Endodermal cell (in vitro differentiated cells): ENCODE results near the gene C2orf81. TPM values are rescaled to one million over a fixed set of nuclear protein-coding genes. Genes with fewer than 3 reads are reported as not detected.

Source experiments
- DNase-seq: peaks from one replicate; pipeline ENCODE4 v3.0.0-alpha.2; 2017
- H3K27ac ChIP-seq: 2 replicates; pipeline ENCODE4 v1.5.1; 2013; ENCODE audit warnings: mild to moderate bottlenecking, low read depth, low read length, moderate library complexity
- H3K27me3 ChIP-seq: 2 replicates; pipeline ENCODE4 v1.6.1; 2013; ENCODE audit warnings: mild to moderate bottlenecking, low read length, moderate library complexity; ENCODE audit not compliant: insufficient read depth, control insufficient read depth, poor library complexity, severe bottlenecking
- H3K36me3 ChIP-seq: 2 replicates; pipeline ENCODE4 v1.7.0; 2013; ENCODE audit warnings: mild to moderate bottlenecking, low read length, moderate library complexity; ENCODE audit not compliant: control insufficient read depth, insufficient read depth
- H3K4me1 ChIP-seq: one replicate; pipeline ENCODE4 v1.7.0; 2013; ENCODE audit warnings: low read length; ENCODE audit not compliant: control insufficient read depth, insufficient read depth
- H3K4me3 ChIP-seq: 2 replicates; pipeline ENCODE4 v1.5.1; 2013; ENCODE audit warnings: mild to moderate bottlenecking, low read length, moderate library complexity
- H3K9ac ChIP-seq: 2 replicates; pipeline ENCODE4 v1.6.1; 2013; ENCODE audit warnings: mild to moderate bottlenecking, low read length, moderate library complexity; ENCODE audit not compliant: poor library complexity, severe bottlenecking; ENCODE audit errors: extremely low read depth
- H3K9me3 ChIP-seq: 2 replicates; pipeline ENCODE4 v1.6.1; 2013; ENCODE audit warnings: mild to moderate bottlenecking, low read length, moderate library complexity; ENCODE audit not compliant: control insufficient read depth
- H3K27ac Mint-ChIP-seq: 2 replicates; pipeline ENCODE4 v1.8.0; 2020; ENCODE audit warnings: mixed read lengths
- H3K27me3 Mint-ChIP-seq: 2 replicates; pipeline ENCODE4 v1.8.0; 2021; ENCODE audit warnings: mild to moderate bottlenecking, mixed read lengths; ENCODE audit not compliant: insufficient read depth
- H3K36me3 Mint-ChIP-seq: 2 replicates; pipeline ENCODE4 v1.8.0; 2020; ENCODE audit warnings: low read depth, mixed read lengths
- H3K4me1 Mint-ChIP-seq: 2 replicates; pipeline ENCODE4 v1.8.0; 2020; ENCODE audit warnings: mixed read lengths
- H3K4me3 Mint-ChIP-seq: 2 replicates; pipeline ENCODE4 v1.8.0; 2020; ENCODE audit warnings: mild to moderate bottlenecking, moderate library complexity, mixed read lengths
- H3K9me3 Mint-ChIP-seq: 2 replicates; pipeline ENCODE4 v1.8.0; 2020; ENCODE audit warnings: mild to moderate bottlenecking, mixed read lengths
- WGBS, 2 experiments: methylation state at CpG; one replicate each; pipeline versions ENCODE4 v1.1.5 to v1.1.7; 2013; ENCODE audit warnings: missing lambda C conversion rate in 2 of 2, mixed read lengths in 1 of 2; ENCODE audit not compliant: insufficient coverage in 1 of 2, insufficient read length in 1 of 2; 5-methylcytosine and 5-hydroxymethylcytosine counted together
- total RNA-seq, 2 donors: library from RNA; stranded (reverse); fragmentation: NEBNext Ultra II Directional in 1 of 2; extraction: Animal tissue kit (Norgen Biotek cat#: 25700) in 1 of 2; gene quantifications; 2 replicates in 1 of 2; 3 replicates in 1 of 2; pipeline ENCODE4 v1.2.1, GENCODE V29; 2021
- TF ChIP-seq, protein P1 (sequence below): fragments of 200-600 bp; sonication (generic); conservative IDR thresholded peaks from 2 replicates; pipeline ENCODE4 v1.5.0; 2021; ENCODE audit warnings: antibody characterized with exemption, mild to moderate bottlenecking

Gene C2orf81
- total RNA-seq, 2 donors from 2014 or later, result 3.8 to 4.8 TPM

DNA sequence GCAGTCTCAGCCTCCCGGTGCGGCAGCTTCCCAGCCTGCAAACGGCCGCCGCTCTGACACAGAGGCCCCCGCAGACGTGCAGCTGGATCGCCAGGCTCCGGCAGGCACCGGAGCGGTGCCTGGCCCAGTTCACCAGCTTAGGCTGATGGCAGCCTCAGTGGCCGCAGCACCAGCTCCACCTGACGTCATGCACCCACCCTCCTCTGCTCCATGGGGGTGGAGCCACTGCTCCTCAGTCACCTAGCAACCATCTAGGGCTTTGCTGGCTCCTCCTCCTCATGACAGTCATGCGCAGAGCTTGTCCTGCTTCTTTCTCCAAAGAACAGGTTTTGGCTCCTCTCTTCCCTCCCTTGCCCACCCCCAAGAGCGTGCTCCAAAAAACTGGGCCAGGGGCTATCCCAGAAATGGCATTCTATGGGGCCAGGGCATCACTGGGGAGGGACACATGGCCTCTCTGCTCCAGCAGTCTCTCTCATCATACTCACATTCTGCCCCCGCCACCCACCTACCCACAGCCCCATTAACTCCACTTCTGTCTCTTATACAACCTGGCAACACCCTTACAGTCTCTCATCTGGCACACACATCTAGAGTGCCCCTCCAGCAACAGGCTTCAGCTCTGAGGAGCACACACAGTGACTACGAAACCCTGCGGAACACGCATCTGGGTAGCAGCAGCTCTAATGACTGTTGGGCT, 46.8 kb downstream of the C2orf81 start:
- DNase-seq, result peak; percentile 94
- peak overlapping the region; percentile 53 for H3K9ac ChIP-seq
- H3K4me3 ChIP-seq, result peak overlapping the region; percentile 77
- H3K36me3 ChIP-seq, result peaks cover 65% of the 10 kb centered on the region
- 34 to 46% methylated on average over 17 to 19 of the region's 19 CpGs for WGBS, 2 experiments
- Mint-ChIP-seq H3K4me1 (peaks cover 36% of the 10 kb centered on the region), H3K36me3 (peaks cover 39% of the 10 kb centered on the region), H3K27me3 (no peaks in the 10 kb centered on the region), H3K9me3 (no peaks in the 10 kb centered on the region), H3K27ac (peak overlapping the region; percentile 96), H3K4me3 (peak overlapping the region; percentile 59)
- no peaks in the 10 kb centered on the region for H3K27me3 ChIP-seq
- H3K4me1 ChIP-seq, result peaks cover 13% of the 10 kb centered on the region
- TF ChIP-seq, protein P1, sequence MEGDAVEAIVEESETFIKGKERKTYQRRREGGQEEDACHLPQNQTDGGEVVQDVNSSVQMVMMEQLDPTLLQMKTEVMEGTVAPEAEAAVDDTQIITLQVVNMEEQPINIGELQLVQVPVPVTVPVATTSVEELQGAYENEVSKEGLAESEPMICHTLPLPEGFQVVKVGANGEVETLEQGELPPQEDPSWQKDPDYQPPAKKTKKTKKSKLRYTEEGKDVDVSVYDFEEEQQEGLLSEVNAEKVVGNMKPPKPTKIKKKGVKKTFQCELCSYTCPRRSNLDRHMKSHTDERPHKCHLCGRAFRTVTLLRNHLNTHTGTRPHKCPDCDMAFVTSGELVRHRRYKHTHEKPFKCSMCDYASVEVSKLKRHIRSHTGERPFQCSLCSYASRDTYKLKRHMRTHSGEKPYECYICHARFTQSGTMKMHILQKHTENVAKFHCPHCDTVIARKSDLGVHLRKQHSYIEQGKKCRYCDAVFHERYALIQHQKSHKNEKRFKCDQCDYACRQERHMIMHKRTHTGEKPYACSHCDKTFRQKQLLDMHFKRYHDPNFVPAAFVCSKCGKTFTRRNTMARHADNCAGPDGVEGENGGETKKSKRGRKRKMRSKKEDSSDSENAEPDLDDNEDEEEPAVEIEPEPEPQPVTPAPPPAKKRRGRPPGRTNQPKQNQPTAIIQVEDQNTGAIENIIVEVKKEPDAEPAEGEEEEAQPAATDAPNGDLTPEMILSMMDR, result no peak
- no peaks in the 10 kb centered on the region for H3K9me3 ChIP-seq
- H3K27ac ChIP-seq, result peak overlapping the region; percentile 61

DNA sequence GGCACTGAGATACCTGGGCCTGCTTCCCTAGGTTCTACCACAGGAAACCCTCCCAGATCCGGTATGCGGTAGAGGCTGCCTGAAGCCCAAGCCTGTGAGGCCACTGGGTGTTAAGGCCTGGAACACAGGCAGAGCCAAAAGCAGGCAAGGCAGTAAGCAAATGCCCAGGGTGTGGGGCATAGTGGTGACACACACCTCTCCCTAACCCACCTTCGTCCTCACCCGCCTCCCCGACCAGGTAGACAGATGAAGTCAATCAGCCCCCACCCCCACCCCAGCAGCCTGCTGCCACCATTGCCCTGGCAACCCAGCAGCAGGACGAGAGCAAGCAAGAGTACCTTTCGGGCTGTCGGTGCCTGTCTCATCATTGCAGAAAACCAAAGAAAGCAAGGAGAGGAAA, 47.4 kb downstream of the C2orf81 start:
- H3K36me3 Mint-ChIP-seq, result peaks cover 44% of the 10 kb centered on the region
- Histone ChIP-seq H3K27ac (peak overlapping the region; percentile 42), H3K4me3 (peak overlapping the region; percentile 77), H3K9me3 (no peaks in the 10 kb centered on the region), H3K9ac (peak overlapping the region; percentile 53), H3K36me3 (peaks cover 72% of the 10 kb centered on the region), H3K4me1 (peaks cover 13% of the 10 kb centered on the region), H3K27me3 (no peaks in the 10 kb centered on the region)
- H3K4me3 Mint-ChIP-seq, result peak overlapping the region; percentile 59
- no peaks in the 10 kb centered on the region for H3K9me3 Mint-ChIP-seq
- TF ChIP-seq, protein P1, result no peak
- H3K4me1 Mint-ChIP-seq, result peaks cover 29% of the 10 kb centered on the region
- H3K27me3 Mint-ChIP-seq, result no peaks in the 10 kb centered on the region
- 81 to 91% methylated on average over 4 to 8 of the region's 8 CpGs for WGBS, 2 experiments
- peak; percentile 64 for DNase-seq
- peak overlapping the region; percentile 96 for H3K27ac Mint-ChIP-seq

DNA sequence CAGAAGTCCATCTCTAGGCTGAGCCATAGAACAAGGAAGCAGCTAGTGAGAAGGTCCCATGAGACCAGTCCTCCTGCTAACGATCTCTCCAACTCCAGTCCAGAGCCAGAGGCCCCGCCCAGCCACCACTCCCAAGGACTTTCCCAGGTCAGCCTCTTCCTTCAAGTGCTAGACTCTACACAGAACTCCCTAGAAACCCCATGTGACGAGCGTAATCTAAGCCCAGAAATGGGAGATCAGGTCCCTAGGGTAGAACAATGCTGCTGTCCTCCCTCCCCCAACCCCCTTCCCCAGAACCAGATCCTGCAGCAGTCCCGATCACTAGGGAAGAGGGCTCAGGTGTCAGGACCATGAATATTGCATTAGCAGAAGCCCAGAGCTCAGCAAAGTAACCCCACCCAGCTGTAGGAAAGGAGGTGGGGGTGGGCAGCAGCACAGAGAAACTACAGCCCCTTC, 48.2 kb downstream of the C2orf81 start:
- Histone ChIP-seq H3K27ac (no peak overlapping the region), H3K9me3 (no peaks in the 10 kb centered on the region), H3K4me1 (peaks cover 13% of the 10 kb centered on the region), H3K4me3 (peak overlapping the region; percentile 77), H3K36me3 (peaks cover 79% of the 10 kb centered on the region), H3K27me3 (no peaks in the 10 kb centered on the region), H3K9ac (no peak overlapping the region)
- WGBS, 2 experiments, result 84 to 100% methylated on average over 2 to 5 of the region's 5 CpGs
- TF ChIP-seq, protein P1, result no peak
- H3K27me3 Mint-ChIP-seq, result no peaks in the 10 kb centered on the region
- H3K4me3 Mint-ChIP-seq, result peak overlapping the region; percentile 59
- peak overlapping the region; percentile 64 for H3K27ac Mint-ChIP-seq
- H3K9me3 Mint-ChIP-seq, result no peaks in the 10 kb centered on the region
- peak; percentile 64 for DNase-seq
- H3K4me1 Mint-ChIP-seq, result peaks cover 23% of the 10 kb centered on the region
- peaks cover 52% of the 10 kb centered on the region for H3K36me3 Mint-ChIP-seq
